T-helper 2 cell treated with Interferon-gamma antibody and Interleukin-4, amounts not matched to agents 100 ng/mL and 5 ng/mL, for 36 hours (primary cell): ENCODE results near the gene NAXE. TPM values are rescaled to one million over a fixed set of nuclear protein-coding genes. Genes with fewer than 3 reads are reported as not detected.
"Not testable (repeated sequence)": the region's sequence is repeated elsewhere in the genome, so short reads cannot be mapped to it uniquely, and the experiment has no call there.

Experiments used
- intact Hi-C: fragments of 100-400 bp; cut with micrococcal nuclease; formaldehyde crosslinking; loops from one replicate; pipeline ENCODE4 v1.15.1; 2023
- total RNA-seq: library from RNA; stranded (reverse); gene quantifications from 2 replicates; pipeline ENCODE4 v1.2.3, GENCODE V29; 2022

NAXE gene
- total RNA-seq, 1 donor from 2014 or later: 64.5 TPM

DNA sequence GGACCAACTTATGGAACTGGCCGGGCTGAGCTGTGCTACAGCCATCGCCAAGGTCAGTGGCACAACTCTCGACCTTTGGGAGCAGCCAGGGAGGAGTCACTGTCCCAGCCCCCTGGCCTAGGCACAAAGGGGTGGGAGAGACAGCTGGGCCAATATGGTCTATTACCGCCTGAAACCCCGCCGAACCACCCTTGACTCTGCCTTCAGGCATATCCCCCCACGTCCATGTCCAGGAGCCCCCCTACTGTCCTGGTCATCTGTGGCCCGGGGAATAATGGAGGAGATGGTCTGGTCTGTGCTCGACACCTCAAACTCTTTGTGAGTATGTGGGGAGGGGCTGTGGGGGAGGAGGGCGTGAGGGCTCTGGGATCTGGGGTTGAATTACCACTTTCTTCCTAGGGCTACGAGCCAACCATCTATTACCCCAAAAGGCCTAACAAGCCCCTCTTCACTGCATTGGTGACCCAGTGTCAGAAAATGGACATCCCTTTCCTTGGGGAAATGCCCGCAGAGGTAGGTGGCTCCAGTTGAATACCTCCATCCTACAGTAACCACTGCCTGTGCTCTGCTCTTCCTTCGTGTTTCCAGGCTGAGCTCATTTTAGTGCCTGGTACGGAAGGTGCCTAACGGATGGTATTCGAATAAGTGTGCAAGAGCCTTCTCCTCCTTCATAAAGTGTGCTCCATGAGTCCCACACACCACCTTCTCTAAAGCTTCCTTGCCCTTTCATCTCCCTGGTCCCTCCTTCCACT, 758 bp downstream of the NAXE start:
- intact Hi-C loops: loop anchor here (5.0 kb wide), 1 partner anchor 50 kb away; the partner anchor contains the start of gene BCAN

DNA sequence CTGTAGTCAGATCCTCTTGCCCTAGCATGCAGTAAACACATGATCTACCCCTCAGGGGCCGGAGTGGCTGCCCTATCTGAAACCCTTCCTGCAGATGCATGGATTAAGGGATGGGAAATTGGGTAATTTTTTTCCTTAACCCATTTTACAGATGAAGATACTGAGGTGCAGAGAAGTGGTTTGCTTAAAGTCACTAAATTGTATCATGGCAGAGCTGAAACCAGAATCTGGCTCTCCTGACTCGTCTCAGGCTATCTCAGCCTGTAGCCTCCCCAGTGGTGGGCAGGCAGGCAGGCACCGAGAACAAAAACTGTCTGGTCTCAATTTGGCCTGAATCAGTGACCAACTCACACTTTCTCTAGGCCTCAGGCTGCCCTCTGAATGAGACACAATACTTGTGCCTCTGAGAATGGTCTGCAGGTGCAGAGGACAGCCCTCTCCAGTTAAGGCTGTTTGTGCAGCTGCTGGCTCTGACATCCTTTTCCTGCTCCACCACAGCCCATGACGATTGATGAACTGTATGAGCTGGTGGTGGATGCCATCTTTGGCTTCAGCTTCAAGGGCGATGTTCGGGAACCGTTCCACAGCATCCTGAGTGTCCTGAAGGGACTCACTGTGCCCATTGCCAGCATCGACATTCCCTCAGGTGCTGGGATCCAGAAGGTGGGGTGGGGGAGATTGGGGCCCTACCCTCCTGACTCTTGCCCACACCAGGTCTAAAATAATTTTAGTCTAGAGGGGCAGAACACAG, 1.5 kb downstream of the NAXE start:
- intact Hi-C loops: loop anchor here (5.0 kb wide), 1 partner anchor 49 kb away; the partner anchor contains the start of gene BCAN

DNA sequence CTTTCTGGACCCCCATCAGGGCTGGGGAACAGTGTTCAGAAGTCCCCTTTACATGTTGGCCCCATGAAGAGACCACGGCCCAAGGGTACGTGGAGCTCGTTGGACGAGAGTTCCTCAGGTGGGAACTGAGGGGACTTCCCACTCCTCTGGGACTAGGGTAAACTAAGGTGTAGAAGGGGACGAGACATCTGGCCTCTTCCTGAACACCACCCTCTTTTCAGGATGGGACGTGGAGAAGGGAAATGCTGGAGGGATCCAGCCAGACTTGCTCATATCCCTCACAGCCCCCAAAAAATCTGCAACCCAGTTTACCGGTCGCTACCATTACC, 2.0 kb downstream of the NAXE start:
- intact Hi-C loops: loop anchor here (5.0 kb wide), 1 partner anchor 49 kb away; the partner anchor contains the start of gene BCAN

DNA sequence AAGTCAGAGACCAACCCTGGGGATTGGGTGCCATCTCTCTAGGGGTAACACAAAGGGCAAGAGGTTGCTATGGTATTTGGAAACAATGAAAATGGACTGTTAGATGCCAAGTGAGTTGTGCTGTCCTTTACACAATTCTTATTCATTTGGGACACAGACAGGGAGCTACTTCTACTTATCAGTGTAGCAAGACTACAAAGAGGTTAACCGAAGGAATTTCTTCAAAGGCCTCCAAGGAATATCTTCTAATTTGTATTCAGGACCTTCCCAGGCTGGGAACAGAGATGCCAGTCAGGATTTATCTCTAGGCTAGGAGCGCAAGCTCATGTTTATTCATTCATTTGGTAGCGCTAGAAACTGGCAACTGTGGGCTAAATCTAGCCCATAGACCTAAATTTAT, 2.6 kb downstream of the NAXE start:
- intact Hi-C loops: loop anchor here (5.0 kb wide), 1 partner anchor 48 kb away; the partner anchor contains the start of gene BCAN

DNA sequence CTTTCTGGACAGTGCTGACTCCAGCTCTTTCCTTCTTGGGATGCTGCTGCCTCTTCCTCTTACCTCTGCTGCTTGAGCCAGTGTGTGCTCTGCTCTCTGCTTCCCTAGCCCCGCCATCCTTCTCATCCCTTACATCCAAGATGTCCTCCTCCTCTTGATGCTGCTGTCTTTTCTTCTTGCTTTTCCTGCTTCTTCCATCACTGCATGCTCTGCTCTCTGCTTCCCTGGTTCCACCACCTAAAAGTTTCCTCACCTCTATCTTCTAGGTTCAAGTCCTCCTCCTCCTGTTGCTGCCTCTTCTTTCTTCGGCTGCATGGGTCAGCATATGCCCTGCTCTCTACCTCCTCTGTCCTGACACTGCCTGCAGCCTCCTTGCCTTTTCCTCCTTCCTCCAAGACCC, 3.4 kb downstream of the NAXE start:
- intact Hi-C loops: no loop called here

DNA sequence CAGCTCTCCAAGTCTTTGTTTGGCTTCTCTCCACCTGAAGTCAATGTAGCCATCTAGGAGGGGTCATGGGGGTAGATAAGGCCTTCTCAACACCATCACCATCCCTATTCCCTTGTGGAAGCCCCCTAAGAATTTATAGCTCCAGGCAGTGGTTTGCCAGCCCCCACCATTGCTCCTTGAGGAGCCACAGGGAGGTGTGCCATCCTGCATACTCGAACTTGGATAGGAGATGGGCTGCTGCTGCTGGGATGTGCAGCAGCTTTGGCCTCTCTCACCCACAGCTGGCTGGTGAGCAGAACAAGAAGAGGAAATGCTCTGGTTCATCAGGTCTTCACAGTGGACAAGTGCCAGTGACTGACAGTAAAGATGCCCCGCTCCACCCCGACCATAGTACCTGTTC, 4.8 kb downstream of the NAXE start:
- intact Hi-C loops: no loop called here

DNA sequence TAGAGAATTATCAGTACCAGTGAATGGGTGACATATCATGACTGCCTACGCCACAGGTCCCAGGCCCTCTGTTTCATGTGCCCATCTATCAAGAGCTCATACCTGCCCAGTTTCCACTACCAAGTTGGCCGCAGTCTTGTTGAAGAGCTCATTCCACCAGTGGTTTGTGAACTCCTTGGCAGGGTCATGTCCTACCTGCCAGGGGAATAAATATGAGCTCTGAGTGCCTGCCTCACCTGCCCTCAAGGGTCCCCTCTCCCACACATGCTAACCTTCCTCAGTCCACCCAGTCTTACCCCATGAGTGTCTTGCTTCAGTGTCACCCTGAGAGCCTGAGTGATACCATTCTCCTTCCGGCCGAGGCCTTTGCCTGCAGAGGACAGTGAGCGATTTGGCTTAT, 6.5 kb downstream of the NAXE start:
- intact Hi-C loops: no loop called here

DNA sequence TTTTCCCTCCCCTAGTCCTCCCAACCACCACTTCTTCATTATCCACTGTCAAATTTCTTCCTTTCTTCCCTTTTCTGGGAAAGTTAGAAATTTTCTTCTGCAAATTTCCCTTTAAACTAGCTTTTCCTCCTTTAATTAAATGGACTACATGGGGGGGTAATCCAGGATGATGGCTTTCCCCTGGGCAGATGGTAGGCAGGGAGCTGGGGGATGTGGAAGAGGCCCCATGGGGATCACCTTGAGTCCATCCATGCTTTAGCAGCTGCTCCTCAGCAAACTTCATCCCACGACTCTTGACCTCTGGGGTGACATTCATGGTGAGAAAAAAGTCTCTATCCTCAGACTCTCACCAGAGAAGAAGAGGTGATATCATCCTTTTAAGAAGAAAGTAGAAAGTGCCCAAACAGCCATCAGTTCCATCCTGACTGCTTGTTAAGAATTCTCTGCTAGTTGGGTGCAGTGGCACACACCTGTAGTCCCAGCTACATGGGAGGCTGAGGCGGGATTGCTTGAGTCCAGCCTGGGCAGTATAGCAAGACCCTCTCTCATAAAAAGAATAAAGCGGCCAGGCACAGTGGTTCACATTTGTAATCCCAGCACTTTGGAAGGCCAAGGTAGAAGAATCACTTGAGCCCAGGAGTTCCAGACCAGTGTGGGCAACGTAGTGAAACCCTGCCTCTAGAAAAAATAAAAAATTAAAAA, 7.3 kb downstream of the NAXE start:
- intact Hi-C loops: no loop called here

DNA sequence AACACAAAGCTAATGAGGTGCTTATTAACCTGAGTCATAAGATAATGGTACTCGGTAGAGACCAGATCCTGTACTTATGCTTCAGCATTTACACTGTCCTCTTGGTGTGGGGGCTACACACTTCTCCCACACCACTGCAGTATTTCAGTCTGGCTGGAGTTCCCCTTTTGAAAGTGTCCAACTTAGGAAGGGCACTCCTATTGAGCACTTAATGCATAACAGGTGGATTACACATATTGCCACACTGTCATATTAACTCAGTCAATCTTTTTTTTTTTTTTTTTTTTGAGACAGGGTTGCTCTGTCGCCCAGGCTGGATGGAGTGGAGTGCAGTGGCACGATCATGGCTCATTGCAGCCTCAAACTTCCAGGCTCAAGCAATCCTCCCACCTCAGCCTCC, 8.2 kb downstream of the NAXE start:
- intact Hi-C loops: loop anchor here (2.0 kb wide), 3 partner anchors 15 to 143 kb away; partner anchors contain the start of gene MEF2D

DNA sequence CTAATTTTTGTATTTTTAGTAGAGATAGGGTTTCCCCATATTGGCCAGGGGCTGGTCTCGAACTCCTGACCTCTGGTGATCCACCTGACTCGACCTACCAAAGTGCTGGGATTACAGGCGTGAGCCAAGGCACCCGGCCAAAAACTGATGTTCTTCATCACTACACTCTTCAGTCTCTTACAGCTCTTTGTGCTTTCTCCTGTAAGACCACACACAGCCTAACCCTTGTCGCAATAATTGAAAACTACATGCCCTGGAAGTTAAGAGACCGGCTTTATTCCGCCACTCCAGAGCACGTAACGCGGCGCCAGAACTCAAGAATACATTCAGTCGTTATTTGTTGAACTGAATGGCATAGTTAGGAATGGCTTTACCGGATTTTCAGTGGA, 9.2 kb downstream of the NAXE start:
- intact Hi-C loops: loop anchor here (1.0 to 2.0 kb wide), 4 partner anchors 9 to 144 kb away; partner anchors contain the start of genes MEF2D and NAXE

DNA sequence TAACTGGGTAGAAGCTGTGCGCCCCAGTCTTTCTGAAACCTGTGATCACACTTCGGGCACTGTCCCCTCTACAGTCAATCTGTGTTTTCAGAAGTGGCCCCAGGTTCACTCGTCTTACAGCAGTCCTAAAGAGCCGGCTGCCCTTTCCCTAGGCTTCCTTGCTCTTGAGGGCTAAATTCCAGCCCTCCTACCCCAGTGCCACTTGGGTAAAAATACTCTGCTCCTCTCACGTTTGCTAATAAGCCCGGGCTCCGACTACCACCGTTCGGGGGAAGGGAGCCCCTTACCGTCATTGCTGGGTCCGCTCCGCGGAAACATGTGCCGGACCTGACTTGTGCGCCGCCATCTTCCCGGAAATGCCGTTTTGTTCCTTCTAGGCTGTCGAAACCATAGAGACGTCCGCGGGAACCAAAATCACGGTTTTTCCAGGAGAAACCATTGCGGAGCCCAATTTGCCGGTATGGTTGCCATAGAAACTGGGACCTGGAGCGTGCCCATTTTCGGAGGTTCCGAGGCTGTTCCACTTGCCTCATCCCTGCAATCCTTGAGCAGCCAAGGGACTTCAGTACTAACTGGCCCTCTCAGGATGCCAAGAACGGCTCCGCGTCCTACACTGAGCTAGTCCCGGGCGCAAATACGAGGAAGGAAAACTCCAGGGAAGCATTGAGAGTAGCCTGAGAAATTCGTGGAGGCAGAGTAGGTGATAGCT, 9.7 kb downstream of the NAXE start, which contains the start of gene GPATCH4:
Gene GPATCH4 (minus strand): TSS at position 358 of the 709 bp plus-strand sequence.
- intact Hi-C loops: loop anchor here (1.0 to 2.0 kb wide), 4 partner anchors 10 to 144 kb away; partner anchors contain the start of genes MEF2D and NAXE

DNA sequence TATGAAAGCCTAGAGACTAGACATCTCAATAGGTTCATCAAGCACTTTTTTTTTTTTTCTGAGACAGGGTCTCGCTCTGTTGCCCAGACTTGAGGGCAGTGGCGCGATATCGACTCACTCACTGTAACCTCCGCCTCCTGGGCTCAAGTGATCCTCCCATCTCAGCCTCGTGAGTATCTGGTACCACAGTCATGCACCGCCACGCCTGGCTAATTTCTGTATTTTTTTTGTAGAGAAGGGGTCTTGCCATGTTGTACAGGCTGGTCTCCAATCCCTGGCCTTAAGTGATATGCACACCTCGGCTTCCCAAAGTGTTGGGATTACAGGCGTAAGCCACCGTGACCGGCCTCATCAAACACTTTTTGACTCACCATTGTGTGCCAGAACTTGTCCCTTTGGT, 10.3 kb downstream of the NAXE start:
- intact Hi-C loops: loop anchor here (1.0 to 2.0 kb wide), 4 partner anchors 11 to 145 kb away; partner anchors contain the start of genes MEF2D and NAXE

DNA sequence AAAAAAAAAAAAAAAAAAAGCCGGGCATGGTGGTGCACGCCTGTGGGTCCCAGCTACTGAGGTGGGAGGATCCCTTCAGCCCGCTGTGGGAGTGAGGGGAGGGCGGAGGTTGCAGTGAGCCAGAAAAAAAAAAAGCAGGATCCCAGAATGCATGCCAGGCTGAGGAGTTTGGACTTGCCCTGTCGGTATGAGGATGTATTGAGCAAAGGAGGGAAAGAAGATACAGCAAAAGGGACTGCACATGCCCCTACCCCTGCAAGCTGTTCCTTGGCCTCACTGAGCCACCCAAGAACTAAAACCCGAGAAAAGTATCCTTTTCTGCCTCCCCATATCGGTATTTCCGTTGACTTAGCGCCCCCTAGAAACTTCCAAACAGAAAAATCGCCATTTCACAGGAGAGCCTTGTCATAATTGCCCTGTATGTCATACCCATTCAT, 11.0 kb downstream of the NAXE start:
- intact Hi-C loops: no loop called here

DNA sequence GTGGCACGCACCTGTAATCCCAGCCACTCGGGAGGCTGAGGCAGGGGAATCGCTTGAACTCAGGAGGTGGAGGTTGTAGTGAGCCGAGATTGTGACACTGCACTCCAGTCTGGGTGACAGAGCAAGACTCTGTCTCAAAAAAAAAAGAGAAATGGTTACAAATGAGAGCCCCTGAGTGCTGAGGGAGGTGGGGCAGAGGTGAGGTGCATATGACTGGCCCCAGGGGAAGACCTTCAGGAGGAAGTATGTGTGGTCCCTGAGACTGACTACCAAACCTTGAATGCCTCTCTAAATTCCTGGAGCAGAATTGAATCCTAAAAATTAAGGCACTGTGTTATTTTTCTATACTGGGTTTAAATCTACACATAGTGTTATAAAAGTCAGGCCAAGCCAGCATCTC, 15.8 kb downstream of the NAXE start:
- intact Hi-C loops: not testable (repeated sequence)

DNA sequence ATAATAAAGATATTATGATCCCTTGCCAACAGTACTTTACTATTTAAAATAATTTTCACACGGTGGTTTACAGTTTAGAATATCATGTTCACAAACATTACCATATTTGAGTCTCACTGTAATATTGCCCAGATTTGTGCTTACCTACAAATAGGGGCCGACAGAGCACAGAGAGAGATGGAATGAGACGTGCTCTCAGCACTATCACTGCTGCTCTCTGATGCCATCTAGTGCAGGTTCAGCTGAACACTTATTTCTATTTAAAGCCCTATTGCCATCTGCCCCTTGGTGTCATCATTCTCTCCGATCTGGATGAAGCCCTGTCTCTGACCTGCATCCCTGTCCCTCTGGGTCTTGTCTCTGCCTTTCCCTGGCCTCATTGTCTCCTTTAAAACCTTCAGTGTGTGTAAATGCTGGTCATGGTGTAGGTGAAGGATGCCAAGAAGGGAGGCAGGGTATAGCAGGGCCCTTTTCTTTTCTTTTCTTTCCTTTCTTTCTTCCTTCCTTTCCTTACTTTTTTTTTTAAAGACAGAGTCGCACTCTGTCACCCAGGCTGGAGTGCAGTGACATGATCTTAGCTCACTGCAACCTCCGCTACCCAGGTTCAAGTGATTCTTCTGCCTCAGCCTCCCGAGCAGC, 16.6 kb downstream of the NAXE start:
- intact Hi-C loops: loop anchor here (1.0 kb wide), 3 partner anchors 24 to 223 kb away; no protein-coding TSS in a partner anchor

DNA sequence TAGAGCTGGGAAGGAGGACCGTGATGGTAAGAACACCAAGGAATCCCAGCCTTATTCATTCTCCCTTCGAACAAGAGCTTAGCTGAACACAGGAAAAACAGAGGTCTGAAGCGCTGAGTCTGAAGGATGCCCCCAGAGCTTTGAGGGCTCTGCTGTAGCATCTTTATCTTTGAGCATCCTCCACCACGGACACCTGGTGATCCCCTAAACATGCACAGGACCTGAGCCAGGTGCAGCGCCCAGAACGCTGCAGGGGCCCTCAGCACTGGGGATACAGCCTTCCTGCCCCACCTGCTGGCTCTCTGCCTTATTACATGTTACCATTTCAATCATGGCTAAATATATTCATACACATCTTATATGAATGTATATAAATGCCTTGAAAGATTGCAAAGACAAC, 17.4 kb downstream of the NAXE start:
- intact Hi-C loops: loop anchor here (1.0 kb wide), 4 partner anchors 25 to 224 kb away; no protein-coding TSS in a partner anchor

DNA sequence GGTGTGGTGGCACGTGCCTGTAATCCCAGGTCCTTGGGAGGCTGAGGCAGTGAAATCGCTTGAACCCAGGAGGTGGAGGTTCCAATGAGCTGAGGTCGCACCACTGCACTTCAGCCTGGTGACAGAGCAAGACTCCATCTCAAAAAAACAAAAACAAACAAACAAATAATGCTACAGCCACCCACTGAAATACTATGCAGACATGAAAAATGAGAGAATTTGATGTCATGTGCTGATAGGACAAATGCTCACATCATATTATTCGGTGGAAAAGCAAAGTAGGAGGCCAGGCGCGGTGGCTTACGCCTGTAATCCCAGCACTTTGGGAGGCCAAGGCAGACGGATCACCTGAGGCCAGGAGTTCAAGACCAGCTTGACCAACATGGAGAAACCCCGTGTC, 18.5 kb downstream of the NAXE start:
- intact Hi-C loops: not testable (repeated sequence)

DNA sequence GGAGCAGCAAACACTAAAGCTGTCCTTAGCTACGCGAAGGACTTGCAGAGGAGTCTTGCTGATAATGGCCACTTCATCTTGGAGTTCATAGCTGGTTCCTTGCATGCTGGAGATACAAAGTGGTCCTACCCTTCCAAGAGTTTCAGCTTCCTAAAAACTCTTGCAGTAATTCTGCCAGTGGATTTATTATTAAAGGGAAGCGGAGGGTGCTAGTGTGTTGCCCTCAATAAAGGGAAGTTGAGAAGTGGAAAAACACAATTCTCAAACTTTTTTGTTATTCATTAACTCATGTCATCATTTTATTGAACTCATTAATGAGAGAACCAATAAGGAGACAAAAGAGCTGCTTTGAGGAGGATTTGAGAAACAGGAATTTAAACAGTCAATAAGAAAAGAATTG, 21.1 kb downstream of the NAXE start:
- intact Hi-C loops: no loop called here

DNA sequence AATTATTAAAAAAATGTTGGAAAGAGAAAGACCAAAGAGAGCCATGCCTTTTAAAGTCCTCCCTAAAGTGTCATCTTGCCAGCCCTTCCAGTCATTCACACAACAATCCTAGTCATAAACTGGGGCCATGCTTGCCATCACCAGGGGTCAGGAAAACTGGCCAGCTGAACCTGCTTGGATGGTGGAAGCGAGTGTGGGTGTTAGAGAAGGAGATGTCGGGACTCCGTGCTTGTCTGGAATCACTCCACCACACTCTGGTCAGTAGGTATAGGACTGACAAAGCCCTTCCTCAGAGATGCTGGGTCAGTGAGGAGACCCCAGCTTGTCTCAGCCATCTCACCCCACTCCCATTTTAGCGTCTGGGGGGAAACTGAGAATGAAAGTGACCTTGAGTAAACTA, 24.4 kb downstream of the NAXE start:
- intact Hi-C loops: no loop called here

DNA sequence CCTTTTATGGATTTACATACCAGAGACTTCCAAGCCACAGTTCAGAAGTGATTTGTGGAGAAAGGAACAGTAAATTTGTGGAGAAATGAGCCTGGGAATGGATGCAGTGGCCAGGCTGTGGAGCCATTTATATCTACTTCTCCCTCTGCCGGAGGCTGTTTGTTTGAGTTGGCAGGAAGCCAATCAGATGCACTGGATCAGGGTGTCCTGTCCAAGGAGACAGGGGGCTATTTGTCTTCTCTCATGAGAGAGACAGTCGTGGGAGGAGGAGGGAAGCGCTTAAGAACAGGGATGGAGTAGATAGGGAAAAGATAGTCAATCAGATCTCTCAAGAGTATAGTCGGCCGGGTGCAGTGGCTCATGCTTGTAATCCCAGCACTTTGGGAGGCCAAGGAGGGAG, 24.9 kb downstream of the NAXE start:
- intact Hi-C loops: no loop called here
